HepG2 (cell line): Measurements from ENCODE around the gene MAP2K6. TPM values are rescaled to one million over a fixed set of nuclear protein-coding genes. Genes with fewer than 3 reads are reported as not detected.

Experiments
- ATAC-seq: fragments of 200-7000 bp; cut with Tn5 transposase; 3 replicates; pipeline ENCODE4 v1.9.1; 2020; ENCODE audit warnings: mild to moderate bottlenecking, moderate library complexity
- BruUV-seq: library from RNA; stranded (reverse); fragments of 400-500 nt; replicated peaks from 2 replicates; lab custom pipeline; 2021; lab: Mats Ljungman, UMichigan
- CTCF ChIA-PET: fragments of 300-600 bp; formaldehyde crosslinking; extraction: SDS; loops from one replicate; lab custom pipeline; 2021; ENCODE audit warnings: low total read pairs, inconsistent platforms, low intra/inter-chr PET ratio; lab: Yijun Ruan, JAX
- POLR2A ChIA-PET: fragments of 350-600 bp; sonication (Branson Sonifier 250); formaldehyde crosslinking; loops from one replicate; lab custom pipeline; 2020; ENCODE audit warnings: antibody characterized with exemption, inconsistent platforms; lab: Yijun Ruan, JAX
- DNase-seq: peaks from one replicate; pipeline ENCODE4 v3.0.0-alpha.2; 2015; ENCODE audit warnings: low spot score
- FAIRE-seq: peaks from 3 replicates; lab custom pipeline; 2011; peaks lifted over from hg19 to GRCh38; lab: Jason Lieb, UNC
- H2AFZ ChIP-seq: one replicate; pipeline ENCODE4 v1.6.1; 2011; ENCODE audit warnings: low read length, inconsistent platforms
- H3K27ac ChIP-seq: fragments of 300-600 bp; 3 replicates; pipeline ENCODE4 v1.8.0; 2011; ENCODE audit warnings: mixed run types, mild to moderate bottlenecking, mixed read lengths, low read length, inconsistent platforms; ENCODE audit not compliant: insufficient read depth; ENCODE audit errors: extremely low read length
- H3K27me3 ChIP-seq, 2 experiments: fragments of 200-600 bp in 1 of 2; 2 replicates in 1 of 2; 3 replicates in 1 of 2; pipeline versions ENCODE4 v1.6.0 to v1.8.0; 2011; ENCODE audit warnings: low read length in 2 of 2, mild to moderate bottlenecking in 2 of 2, moderate library complexity in 2 of 2, inconsistent platforms in 1 of 2; ENCODE audit not compliant: insufficient read depth in 2 of 2, control insufficient read depth in 1 of 2
- H3K36me3 ChIP-seq, 2 experiments: fragments of 200-600 bp in 1 of 2; replicated peaks in 1 of 2; 2 replicates in 1 of 2; 3 replicates in 1 of 2; pipeline versions ENCODE4 v1.5.1 to v1.8.0; 2011; ENCODE audit warnings: low read length in 2 of 2, inconsistent platforms in 1 of 2; ENCODE audit not compliant: insufficient read depth in 2 of 2, control insufficient read depth in 1 of 2
- H3K4me1 ChIP-seq: 2 replicates; pipeline ENCODE4 v1.5.1; 2012; ENCODE audit warnings: low read length, inconsistent platforms; ENCODE audit not compliant: insufficient read depth
- H3K4me2 ChIP-seq: 2 replicates; pipeline ENCODE4 v1.6.0; 2011; ENCODE audit warnings: low read depth, low read length, inconsistent platforms
- H3K4me3 ChIP-seq, 3 experiments: fragments of 200-600 bp in 1 of 3; sonication (generic), shearing (Covaris generic) in 1 of 3; replicated peaks in 1 of 3; 2 replicates each; pipeline ENCODE4 v1.5.1; 2011 to 2016; ENCODE audit warnings: low read length in 3 of 3, inconsistent platforms in 2 of 3, low read depth in 2 of 3, mild to moderate bottlenecking in 2 of 3, control low read depth in 1 of 3, mixed read lengths in 1 of 3; ENCODE audit not compliant: insufficient read depth in 1 of 3
- H3K79me2 ChIP-seq: one replicate; pipeline ENCODE4 v1.6.1; 2011; ENCODE audit warnings: low read length, inconsistent platforms; ENCODE audit not compliant: insufficient read depth
- H3K9ac ChIP-seq: 2 replicates; pipeline ENCODE4 v1.6.0; 2011; ENCODE audit warnings: mild to moderate bottlenecking, low read depth, low read length, inconsistent platforms; ENCODE audit not compliant: insufficient read depth
- H3K9me3 ChIP-seq: 2 replicates; pipeline ENCODE4 v1.5.1; 2012; ENCODE audit warnings: mild to moderate bottlenecking, low read length
- H4K20me1 ChIP-seq: 2 replicates; pipeline ENCODE4 v1.6.0; 2011; ENCODE audit warnings: inconsistent platforms, mild to moderate bottlenecking, low read length, moderate library complexity; ENCODE audit not compliant: insufficient read depth
- ARNT2 ChIP-seq: sonication (generic); formaldehyde crosslinking; IDR thresholded peaks from 2 replicates; pipeline ENCODE4 v1.8.0; 2022; ENCODE audit warnings: mild to moderate bottlenecking, low read depth, missing genetic modification reagents, moderate library complexity
- PPARG ChIP-seq: conservative IDR thresholded peaks from 2 replicates; pipeline ENCODE4 v1.6.1; 2016; ENCODE audit warnings: missing biosample characterization, missing genetic modification reagents
- SP140L ChIP-seq: sonication (generic); formaldehyde crosslinking; IDR thresholded peaks from 2 replicates; pipeline ENCODE4 v1.4.0; 2020; ENCODE audit warnings: missing genetic modification reagents, borderline replicate concordance
- ZFP90 ChIP-seq: sonication (generic); formaldehyde crosslinking; IDR thresholded peaks from 2 replicates; pipeline ENCODE4 v1.8.0; 2022; ENCODE audit warnings: missing genetic modification reagents, mild to moderate bottlenecking, inconsistent platforms, borderline replicate concordance
- WGBS: methylation state at CpG from one replicate; pipeline ENCODE4 v1.1.6; 2017; ENCODE audit warnings: low lambda C conversion rate; 5-methylcytosine and 5-hydroxymethylcytosine counted together
- in situ Hi-C: cut with HindIII; loops from 2 replicates; pipeline ENCODE4 v1.10.0; 2017; ENCODE audit warnings: low pct_unique_long_range_greater_than_20kb; ENCODE audit not compliant: extremely low pct_ligation_motif_present
- intact Hi-C: fragments of 100-400 bp; cut with micrococcal nuclease; formaldehyde crosslinking; loops from one replicate; pipeline ENCODE4 v1.10.0; 2022; ENCODE audit not compliant: unreplicated experiment
- polyA plus RNA-seq, 8 experiments: library from polyadenylated mRNA; depleted of rRNA in 3 of 8; stranded (reverse) in 7 of 8; unstranded in 1 of 8; fragments of >200 nt; fragmentation: Illumina TruSeq in 4 of 8; extraction: Trizol in 4 of 8; gene quantifications; 2 replicates each; pipeline versions ENCODE4 v1.2.1 to v1.2.3, GENCODE V29; 2011 to 2016; ENCODE audit warnings: low read depth in 4 of 8, missing spikeins in 1 of 8, mixed read lengths in 1 of 8; ENCODE audit not compliant: insufficient read depth in 1 of 8
- total RNA-seq, 5 experiments: library from RNA; depleted of rRNA; stranded (reverse); fragments of >200 nt; fragmentation: Illumina TruSeq; extraction: Trizol; gene quantifications; 2 replicates each; pipeline ENCODE4 v1.2.3, GENCODE V29; 2016; ENCODE audit warnings: low read depth in 1 of 5
- TF ChIP-seq, protein P1 (sequence below): sonication (generic); formaldehyde crosslinking; IDR thresholded peaks from 2 replicates; pipeline ENCODE4 v1.4.0; 2020; ENCODE audit warnings: mild to moderate bottlenecking, missing genetic modification reagents
- TF ChIP-seq, protein P2 (sequence below): sonication (generic); formaldehyde crosslinking; IDR thresholded peaks from 2 replicates; pipeline ENCODE4 v1.8.0; 2022; ENCODE audit warnings: mild to moderate bottlenecking, missing genetic modification reagents, moderate library complexity
- TF ChIP-seq, protein P3 (sequence below), 2 experiments: fragments of 450-650 bp in 1 of 2; sonication (generic) in 1 of 2; formaldehyde crosslinking in 1 of 2; IDR thresholded peaks; 2 replicates each; pipeline versions ENCODE4 v1.6.1 to v1.8.0; 2016 to 2022; ENCODE audit warnings: antibody characterized with exemption in 1 of 2, mild to moderate bottlenecking in 1 of 2, missing genetic modification reagents in 1 of 2

The MAP2K6 gene
- total and polyA plus RNA-seq, 2 of the 13 experiments (the other 11 are each of a cell fraction or from before 2014, with no cell fraction given), result 5.1 to 33.6 TPM

DNA sequence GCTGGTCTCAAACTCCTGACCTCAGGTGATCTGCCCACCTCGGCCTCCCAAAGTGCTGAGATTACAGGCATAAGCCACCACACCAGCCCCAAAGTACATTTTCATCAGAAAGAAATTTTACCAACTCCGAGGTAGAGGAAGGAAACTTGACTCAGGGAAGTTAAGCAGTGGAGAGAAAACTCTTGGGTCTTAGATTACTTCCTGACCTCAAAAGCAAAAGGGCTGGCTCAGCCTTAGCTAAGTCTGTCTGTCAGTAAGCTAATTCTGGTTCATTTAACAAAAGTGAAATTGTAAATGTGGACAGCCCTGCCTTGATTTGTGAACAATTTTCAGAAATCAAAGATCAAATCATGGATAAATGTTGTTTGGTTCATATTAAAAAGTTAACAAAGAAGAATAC is 30.6 kb downstream of the MAP2K6 start:
- ATAC-seq (no peak), DNase-seq (no peak), FAIRE-seq (no peak)
- no peaks in the 10 kb centered on the region for H3K79me2 ChIP-seq
- no peak overlapping the region for H2AFZ ChIP-seq
- H3K4me2 ChIP-seq, result no peak overlapping the region
- H3K36me3 ChIP-seq, result no peaks in the 10 kb centered on the region
- H3K4me3 ChIP-seq, result no peak overlapping the region
- ChIA-PET POLR2A (no interaction called here), CTCF (no interaction called here)
- in situ Hi-C loops, result no loop called here
- BruUV-seq, result no TSS peak
- H3K27ac ChIP-seq, result no peak overlapping the region
- H4K20me1 ChIP-seq, result no peaks in the 10 kb centered on the region
- 96% methylated on average over 2 of the region's 2 CpGs for WGBS
- intact Hi-C loops, result no loop called here
- H3K9me3 ChIP-seq, result no peaks in the 10 kb centered on the region
- no peak overlapping the region for H3K9ac ChIP-seq
- H3K27me3 ChIP-seq, result no peaks in the 10 kb centered on the region
- TF ChIP-seq SP140L (CRISPR knock-in tag) (no peak), ARNT2 (CRISPR knock-in tag) (no peak), PPARG (CRISPR knock-in tag) (no peak), ZFP90 (CRISPR knock-in tag) (no peak)
- TF ChIP-seq, protein P1, sequence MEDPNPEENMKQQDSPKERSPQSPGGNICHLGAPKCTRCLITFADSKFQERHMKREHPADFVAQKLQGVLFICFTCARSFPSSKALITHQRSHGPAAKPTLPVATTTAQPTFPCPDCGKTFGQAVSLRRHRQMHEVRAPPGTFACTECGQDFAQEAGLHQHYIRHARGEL (CRISPR knock-in tag), result no peak
- TF ChIP-seq, protein P2, sequence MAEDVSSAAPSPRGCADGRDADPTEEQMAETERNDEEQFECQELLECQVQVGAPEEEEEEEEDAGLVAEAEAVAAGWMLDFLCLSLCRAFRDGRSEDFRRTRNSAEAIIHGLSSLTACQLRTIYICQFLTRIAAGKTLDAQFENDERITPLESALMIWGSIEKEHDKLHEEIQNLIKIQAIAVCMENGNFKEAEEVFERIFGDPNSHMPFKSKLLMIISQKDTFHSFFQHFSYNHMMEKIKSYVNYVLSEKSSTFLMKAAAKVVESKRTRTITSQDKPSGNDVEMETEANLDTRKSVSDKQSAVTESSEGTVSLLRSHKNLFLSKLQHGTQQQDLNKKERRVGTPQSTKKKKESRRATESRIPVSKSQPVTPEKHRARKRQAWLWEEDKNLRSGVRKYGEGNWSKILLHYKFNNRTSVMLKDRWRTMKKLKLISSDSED (CRISPR knock-in tag), result no peak
- TF ChIP-seq, protein P3, sequence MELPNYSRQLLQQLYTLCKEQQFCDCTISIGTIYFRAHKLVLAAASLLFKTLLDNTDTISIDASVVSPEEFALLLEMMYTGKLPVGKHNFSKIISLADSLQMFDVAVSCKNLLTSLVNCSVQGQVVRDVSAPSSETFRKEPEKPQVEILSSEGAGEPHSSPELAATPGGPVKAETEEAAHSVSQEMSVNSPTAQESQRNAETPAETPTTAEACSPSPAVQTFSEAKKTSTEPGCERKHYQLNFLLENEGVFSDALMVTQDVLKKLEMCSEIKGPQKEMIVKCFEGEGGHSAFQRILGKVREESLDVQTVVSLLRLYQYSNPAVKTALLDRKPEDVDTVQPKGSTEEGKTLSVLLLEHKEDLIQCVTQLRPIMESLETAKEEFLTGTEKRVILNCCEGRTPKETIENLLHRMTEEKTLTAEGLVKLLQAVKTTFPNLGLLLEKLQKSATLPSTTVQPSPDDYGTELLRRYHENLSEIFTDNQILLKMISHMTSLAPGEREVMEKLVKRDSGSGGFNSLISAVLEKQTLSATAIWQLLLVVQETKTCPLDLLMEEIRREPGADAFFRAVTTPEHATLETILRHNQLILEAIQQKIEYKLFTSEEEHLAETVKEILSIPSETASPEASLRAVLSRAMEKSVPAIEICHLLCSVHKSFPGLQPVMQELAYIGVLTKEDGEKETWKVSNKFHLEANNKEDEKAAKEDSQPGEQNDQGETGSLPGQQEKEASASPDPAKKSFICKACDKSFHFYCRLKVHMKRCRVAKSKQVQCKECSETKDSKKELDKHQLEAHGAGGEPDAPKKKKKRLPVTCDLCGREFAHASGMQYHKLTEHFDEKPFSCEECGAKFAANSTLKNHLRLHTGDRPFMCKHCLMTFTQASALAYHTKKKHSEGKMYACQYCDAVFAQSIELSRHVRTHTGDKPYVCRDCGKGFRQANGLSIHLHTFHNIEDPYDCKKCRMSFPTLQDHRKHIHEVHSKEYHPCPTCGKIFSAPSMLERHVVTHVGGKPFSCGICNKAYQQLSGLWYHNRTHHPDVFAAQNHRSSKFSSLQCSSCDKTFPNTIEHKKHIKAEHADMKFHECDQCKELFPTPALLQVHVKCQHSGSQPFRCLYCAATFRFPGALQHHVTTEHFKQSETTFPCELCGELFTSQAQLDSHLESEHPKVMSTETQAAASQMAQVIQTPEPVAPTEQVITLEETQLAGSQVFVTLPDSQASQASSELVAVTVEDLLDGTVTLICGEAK (IDR thresholded peaks at IDR 0.05), result no peak
- TF ChIP-seq, protein P3 (CRISPR knock-in tag; IDR thresholded peaks at IDR 0.05), result no peak
- H3K4me1 ChIP-seq, result no peaks in the 10 kb centered on the region
